Measurements from ENCODE around the gene GSG1L.

Gene GSG1L

GRCh38 chr16:27826893-27827289 is 236.6 kb downstream of the GSG1L start:
- in situ Hi-C loops (cut with MboI; ENCODE audit: low sequenced_read_pairs): no loop called here

DNA sequence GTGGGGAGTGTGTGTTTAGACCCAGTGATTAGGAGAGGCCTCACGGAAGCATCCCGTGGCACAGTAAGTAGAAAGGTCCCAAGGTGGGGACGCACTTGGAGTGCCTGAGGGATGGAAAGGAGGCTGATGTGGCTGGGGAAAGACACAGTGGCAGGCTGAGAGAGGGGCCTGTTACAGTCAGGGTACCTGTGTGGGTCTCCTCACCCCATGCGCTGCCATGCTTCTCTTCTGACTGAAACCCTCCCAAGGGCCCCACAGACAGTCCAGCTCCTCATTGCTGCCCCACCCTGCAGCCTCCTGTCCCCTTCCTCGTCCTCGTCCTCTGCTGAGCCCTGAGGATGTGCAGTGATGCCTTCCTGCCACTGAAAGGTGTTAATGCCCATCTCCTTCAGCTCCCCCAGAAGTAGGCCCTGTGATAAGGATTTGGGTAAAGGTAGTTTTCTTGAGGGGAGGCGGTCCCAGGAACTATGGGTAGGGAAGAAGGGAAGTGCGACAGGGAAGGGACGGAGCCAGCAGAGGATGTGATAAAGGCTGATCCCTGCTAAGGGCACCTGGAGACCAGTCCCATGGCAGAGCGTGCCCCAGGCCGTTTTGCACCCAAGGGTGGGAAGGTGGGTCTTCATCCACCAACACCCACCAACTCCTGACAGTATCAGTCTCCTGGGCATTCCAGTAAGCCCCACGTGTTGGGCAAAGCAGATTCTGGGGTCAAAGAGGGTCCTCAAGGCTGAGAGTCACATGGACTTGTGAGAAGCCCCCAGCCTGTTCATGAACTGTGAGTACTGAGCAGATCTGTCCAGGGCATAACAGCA is 237.2 kb downstream of the GSG1L start:
- in situ Hi-C loops (cut with MboI; ENCODE audit: low sequenced_read_pairs): no loop called here

DNA sequence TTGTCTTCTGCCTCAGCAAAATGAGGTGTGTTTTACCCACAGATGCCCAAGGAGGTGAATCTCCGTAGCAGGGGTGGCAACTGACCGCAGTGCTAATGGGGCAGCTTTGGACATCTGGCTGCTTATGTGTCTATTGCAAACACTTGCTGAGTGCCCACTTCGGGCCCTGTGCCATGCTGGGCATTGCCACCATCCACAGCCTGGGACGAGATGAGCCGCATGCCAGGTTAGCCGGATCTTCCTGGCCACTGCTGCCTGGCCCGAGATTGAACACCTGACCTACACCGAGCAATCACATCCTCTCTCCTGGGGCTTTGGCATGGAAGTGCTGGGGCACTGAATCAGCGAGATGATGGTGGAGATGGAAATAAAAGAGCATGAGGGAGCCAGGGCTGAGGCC is 238.7 kb downstream of the GSG1L start:
- in situ Hi-C loops (cut with MboI; ENCODE audit: low sequenced_read_pairs): no loop called here

- in situ Hi-C loops (cut with MboI; ENCODE audit: low sequenced_read_pairs): no loop called here
Observed at GRCh38 chr16:27824006-27824405, 239.5 kb downstream of the GSG1L start.

GRCh38 chr16:27823421-27823820 is 240.1 kb downstream of the GSG1L start:
- in situ Hi-C loops (cut with MboI; ENCODE audit: low sequenced_read_pairs): no loop called here

DNA sequence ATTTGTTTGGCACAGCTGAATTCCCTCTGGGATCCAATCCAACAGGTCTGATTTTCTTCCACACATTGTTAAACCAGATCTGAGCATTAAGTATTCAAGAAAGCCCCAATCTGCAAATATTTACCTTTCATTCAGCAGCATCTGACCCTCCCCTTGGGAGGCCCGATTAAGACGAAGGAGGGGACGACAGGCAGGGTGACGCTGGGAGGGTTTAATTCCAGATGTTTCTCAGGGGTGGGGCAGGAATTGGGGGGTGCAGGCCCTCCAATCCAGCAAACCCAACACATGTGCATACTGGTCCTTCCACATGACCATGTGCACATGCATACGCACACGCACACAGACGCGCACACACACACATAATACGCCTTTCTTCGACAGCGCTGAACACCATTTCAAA is 240.5 kb downstream of the GSG1L start:
- in situ Hi-C loops (cut with MboI; ENCODE audit: low sequenced_read_pairs): no loop called here

- in situ Hi-C loops (cut with MboI; ENCODE audit: low sequenced_read_pairs): no loop called here
Observed at GRCh38 chr16:27822529-27822928, 241.0 kb downstream of the GSG1L start.

- in situ Hi-C loops (cut with MboI; ENCODE audit: low sequenced_read_pairs): no loop called here
Observed at GRCh38 chr16:27820646-27821345, 242.7 kb downstream of the GSG1L start.

DNA sequence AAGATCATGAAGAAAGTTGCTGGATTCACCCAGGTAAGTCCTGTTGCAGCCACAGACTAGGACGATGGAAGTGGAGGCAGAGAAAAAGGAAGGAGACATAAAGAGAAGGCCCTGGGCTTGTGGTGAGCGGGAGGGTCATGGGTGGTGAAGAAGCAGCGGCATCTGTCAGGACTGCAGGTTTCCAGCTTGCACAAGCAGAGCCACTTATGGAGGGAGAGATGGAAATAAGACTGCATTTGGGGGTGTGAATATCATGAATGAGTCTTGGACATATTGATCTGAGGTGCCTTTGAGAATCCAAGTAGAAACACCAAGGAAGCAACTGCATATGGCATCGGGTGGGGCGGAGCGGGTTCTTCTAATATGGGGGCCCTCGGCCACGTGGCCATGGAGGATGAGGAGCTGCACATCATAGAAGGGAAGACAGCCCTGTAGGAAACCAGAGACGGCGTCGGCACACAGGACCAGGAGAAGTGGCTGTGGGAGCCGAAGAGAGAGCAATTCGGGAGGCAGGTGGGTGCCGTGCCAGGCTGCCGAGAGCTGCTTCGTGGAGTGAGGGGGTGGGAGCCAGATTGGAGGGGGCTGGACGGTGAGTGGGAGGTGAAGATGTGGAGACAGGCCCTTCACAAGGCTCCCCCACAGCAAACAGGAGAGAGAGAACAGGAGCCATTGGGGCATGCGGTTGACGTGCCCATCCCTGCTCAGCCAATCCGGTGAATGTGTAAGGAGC is 243.5 kb downstream of the GSG1L start:
- in situ Hi-C loops (cut with MboI; ENCODE audit: low sequenced_read_pairs): no loop called here

DNA sequence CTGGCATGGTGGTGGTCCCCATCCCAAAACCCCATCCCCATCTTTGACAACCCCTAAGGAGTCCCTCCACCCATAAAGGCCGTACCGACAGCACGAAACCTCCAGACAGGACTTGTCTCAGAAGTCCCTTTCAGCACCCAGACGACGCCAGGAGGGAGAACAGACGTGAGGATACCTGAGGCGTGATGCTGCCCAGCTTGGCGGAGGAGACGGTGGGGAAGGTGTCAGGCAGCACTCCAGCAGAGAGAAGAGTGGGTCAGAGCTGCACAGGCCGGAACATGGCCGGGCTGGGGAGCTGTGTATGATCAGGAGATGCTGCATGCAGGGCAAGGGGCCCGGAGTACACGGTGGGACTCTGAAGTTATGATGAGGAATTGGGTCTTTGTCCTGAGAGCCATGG is 244.2 kb downstream of the GSG1L start:
- in situ Hi-C loops (cut with MboI; ENCODE audit: low sequenced_read_pairs): no loop called here

- in situ Hi-C loops (cut with MboI; ENCODE audit: low sequenced_read_pairs): no loop called here
Observed at GRCh38 chr16:27818246-27818645, 245.3 kb downstream of the GSG1L start.

GRCh38 chr16:27817038-27817437 is 246.5 kb downstream of the GSG1L start:
- in situ Hi-C loops (cut with MboI; ENCODE audit: low sequenced_read_pairs): no loop called here

DNA sequence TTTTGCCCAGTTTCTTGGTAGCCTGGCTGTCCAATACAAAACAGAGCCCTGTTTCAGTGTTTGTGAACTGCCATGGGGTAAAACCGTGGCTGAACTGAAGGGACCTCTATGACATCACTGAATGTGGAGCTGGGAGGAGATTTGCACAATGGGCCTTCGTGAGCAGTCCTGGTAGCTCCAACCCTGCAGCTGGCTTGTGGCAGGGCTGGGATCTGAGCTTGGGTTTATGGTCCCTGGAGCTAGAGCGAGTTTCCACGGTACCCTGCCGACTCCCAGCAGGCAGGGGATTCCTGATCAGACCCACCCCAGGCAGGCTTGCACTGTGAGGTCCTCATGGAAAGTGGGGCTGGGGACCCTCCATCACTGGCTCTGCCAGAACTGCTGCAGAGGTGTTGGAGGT is 247.0 kb downstream of the GSG1L start:
- in situ Hi-C loops (cut with MboI; ENCODE audit: low sequenced_read_pairs): no loop called here

DNA sequence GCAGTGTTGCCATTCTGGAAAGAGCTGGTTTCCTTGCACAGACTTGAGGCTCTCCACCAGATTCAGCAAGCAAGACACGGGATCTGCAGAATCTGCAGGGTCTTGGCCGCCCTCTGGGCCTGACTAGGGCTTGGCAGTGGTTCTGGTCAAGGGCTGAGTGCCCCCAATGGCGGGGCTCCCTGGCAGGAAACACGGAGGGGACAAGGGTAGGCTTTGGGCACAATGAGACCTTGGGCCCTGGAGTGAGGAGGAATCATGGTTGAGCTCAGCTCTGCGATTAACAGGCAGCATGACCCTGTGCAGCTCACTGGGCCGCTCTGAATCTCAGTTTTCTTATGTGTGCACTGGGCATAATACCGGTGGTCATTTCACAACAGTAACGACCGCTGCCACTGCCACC is 249.9 kb downstream of the GSG1L start:
- in situ Hi-C loops (cut with MboI; ENCODE audit: low sequenced_read_pairs): no loop called here

- in situ Hi-C loops (cut with MboI; ENCODE audit: low sequenced_read_pairs): no loop called here
Observed at GRCh38 chr16:27811881-27812280, 251.6 kb downstream of the GSG1L start.

DNA sequence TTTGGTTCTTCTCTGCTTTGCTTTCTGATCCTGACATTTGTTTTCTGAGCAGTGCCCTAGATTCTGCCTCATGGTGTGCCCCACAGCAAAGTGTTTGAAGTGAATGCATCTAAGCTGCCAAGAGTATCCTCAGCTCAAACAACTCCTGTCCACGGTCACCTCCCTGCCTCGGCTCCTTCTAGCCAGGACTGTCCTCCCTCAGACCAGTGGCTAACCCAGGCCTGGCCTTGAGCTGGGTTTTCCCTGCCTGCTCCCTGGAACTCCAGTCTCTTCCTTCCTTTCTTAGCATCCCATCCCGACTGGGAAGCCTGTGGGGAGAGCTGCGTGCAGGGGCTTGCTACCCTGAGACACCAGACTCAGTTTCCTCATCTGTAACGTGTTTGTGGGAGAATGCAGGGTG is 256.5 kb downstream of the GSG1L start:
- in situ Hi-C loops (cut with MboI; ENCODE audit: low sequenced_read_pairs): no loop called here

DNA sequence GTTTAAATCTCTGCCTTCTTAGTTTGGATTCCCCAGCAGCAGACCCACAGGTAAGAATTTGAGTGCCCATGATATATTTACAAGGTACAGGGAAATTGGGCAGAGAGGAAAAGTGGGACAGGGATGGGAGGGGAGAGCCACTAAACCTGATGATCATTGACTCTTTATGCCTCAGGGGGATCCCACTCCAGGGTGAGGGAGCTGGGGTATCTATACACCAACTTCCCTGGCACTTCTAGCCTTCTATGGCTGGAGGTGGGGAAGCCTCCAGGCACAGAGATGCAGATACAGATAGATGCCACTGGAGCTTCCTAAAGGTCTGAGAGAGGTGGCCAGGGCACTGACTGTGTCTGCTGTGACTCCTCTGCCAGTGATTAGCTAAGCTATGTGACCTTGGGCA is 257.1 kb downstream of the GSG1L start:
- in situ Hi-C loops (cut with MboI; ENCODE audit: low sequenced_read_pairs): no loop called here

GRCh38 chr16:27805828-27806351 is 257.6 kb downstream of the GSG1L start:
- in situ Hi-C loops (cut with MboI; ENCODE audit: low sequenced_read_pairs): no loop called here

DNA sequence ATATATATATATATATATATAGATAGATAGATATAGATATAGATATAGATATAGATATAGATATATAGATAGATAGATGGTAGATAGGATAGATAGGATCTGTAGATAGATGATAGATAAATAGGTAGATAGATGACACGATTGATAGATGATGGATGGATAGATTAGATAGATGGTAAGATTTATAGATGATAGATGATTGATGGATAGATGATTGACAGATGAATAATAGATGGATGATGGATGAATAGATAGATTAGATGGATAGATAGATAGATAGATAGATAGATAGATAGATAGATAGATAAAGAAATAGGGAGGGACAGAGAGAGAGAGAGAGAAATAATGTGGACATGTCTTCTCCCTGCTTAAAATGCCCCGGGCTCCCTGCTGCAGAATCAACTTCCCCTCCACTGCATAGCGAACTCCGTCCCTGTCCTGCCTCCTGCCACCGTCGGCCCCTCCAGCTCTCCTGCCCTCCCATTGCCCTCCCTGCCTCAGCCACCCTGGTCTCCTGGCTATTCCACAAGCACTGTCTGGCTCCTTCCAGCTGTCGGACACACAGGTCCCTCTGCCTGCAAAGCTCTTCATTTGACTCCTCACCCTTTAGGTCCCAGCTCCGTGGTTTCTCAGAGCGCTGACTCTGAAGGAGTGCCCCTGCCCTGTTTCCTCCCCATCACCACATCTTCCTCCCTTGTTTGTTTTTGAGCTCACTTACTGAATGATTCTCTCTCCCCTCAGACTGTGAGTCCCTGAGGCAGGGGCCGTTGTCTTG is 259.6 kb downstream of the GSG1L start:
- in situ Hi-C loops (cut with MboI; ENCODE audit: low sequenced_read_pairs): no loop called here

DNA sequence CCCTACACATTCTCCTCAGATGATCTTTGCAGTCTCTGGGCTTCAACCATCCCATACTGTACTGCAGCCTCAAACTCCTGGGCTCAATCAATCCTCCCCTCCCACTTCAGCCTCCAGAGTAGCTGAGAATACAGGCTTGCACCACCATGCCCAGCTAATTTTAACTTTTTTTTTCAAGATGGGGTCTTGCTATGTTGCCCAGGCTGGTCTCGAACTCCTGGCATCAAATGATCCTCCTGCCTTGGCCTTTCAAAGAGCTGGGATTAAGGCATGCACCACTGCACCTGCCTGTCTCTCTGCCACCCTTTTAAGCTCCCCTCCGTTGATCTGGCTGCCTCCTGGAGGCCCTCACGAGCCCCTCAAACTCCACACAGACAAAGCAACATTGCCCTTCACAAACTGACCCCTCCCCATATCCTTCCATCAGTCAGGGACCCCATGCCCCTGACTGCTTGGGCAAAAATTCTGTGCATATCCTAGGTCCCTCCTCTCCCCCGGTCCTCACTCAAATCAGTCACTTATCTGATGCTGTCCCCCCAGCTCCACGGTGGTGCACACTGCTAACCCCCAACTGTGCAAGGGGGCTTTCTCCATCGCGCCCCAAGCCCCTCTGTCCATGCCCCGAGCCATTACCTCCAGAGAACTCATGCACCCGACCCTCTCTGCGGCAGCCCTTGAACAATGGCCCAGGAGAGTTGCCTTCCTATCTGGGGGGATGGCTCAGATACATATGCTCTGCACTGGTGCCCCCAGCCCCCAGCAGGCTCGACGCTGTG is 260.7 kb downstream of the GSG1L start:
- in situ Hi-C loops (cut with MboI; ENCODE audit: low sequenced_read_pairs): no loop called here

All from HL-60/S4 (cell line).